Activated T-cell treated with anti-CD3 and anti-CD28 coated beads for 1 hour (primary cell): ENCODE measurements around the gene ZNF195.
"Not testable (repeated sequence)": the region's sequence is repeated elsewhere in the genome, so short reads cannot be mapped to it uniquely, and the experiment has no call there.

Experiments
- DNase-seq: peaks from one replicate; pipeline ENCODE4 v3.0.0-alpha.2; 2020; ENCODE audit warnings: low read depth

ZNF195 gene

DNA sequence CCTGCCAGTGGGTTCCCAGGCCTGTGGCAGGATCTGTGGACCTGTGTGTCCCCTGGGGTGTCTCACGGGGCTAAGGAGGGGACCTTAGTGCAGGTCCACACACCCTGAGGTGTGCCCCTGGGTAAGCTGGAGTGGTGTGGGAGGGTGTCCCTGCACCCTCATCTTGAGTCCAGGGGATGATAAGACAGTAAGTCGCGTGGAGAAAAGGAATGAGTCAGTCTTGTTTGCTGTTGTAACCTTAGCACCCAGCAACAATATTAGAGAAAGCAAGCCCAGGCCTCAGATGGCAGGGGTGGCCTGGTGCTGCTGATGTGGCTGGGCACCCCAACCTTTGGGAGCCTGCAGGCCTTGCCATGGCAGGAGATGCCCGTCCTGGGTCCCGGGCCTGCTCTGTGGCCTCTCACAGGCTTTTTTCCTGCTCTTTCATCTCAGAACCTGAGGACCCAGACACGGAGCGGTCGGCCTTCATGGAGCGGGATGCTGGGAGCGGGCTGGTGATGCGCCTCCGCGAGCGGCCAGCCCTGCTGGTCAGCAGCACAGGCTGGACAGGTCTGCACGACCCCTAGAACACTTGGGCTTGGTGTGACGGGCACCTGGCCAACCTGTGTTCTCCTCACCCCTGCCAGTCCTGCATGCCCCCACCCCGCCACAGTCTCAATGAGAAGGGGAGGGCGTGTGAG, 23.4 kb upstream of the ZNF195 start:
- DNase-seq: not testable (repeated sequence)

DNA sequence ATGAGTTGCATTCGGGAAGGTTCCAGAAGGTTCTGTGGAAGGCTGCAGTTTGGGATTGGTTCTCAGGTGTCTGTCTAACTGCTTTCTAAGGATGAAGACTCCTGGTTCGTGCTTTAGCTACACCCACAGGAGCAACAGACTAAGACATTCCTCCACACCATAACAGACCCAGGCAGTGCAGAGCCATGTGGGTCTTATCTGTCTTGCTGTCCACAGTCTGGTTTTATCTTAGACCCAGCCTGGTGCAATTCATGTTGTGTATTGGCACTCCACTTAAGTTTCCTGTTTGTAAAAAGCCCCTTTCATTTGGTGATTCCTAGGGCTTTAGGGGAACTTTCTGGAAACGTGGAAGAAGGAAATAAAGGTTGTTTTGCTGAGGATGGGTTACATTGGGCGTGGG, 22.1 kb upstream of the ZNF195 start:
- not testable (repeated sequence) for DNase-seq

DNA sequence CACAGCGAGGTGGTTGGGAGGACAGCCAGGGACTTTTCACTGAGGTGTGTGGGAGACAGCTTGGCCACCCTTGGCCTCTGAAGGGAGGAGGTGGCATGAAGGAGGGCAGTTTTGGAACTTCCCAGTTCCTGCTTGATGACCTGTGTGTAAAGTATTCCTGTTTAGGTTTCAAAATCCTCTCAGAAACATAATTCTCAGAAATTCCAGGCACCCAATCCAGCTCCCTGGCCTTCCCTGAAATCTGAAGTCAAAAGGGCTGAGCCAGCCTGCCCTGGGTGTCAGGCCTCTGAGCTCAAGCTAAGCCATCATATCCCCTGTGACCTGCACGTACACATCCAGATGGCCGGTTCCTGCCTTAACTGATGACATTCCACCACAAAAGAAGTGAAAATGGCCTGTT, 19.6 kb upstream of the ZNF195 start:
- DNase-seq: not testable (repeated sequence)

DNA sequence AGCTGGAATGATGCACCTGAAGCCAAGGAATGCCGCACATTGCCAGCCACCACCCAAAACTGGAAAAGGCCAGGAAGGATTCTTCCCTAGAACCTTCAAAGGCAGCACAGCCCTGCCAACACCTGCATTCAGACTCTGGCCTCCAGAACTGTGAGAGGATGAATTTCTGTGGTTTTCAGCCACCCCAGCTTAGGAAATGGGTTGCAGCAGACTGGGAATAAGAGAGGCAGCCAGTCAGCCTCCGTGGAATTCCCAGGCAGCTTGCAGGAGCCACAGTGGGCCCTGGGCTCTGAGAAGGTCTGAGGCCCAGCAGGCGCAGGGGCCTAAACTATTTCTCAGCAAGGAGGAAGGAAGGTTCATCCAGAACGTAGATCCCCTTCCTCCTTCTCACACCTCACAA, 19.2 kb upstream of the ZNF195 start:
- DNase-seq: not testable (repeated sequence)

DNA sequence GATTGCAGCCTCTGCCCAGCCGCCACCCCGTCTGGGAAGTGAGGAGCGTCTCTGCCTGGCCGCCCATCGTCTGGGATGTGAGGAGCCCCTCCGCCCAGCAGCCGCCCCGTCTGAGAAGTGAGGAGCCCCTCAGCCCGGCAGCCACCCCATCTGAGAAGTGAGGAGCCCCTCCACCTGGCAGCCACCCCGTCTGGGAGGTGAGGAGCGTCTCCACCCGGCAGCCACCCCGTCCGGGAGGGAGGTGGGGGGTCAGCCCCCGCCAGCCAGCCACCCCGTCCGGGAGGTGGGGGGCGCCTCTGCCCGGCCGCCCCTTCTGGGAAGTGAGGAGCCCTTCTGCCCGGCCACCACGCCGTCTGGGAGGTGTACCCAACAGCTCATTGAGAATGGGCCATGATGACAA, 18.3 kb upstream of the ZNF195 start:
- not testable (repeated sequence) for DNase-seq

DNA sequence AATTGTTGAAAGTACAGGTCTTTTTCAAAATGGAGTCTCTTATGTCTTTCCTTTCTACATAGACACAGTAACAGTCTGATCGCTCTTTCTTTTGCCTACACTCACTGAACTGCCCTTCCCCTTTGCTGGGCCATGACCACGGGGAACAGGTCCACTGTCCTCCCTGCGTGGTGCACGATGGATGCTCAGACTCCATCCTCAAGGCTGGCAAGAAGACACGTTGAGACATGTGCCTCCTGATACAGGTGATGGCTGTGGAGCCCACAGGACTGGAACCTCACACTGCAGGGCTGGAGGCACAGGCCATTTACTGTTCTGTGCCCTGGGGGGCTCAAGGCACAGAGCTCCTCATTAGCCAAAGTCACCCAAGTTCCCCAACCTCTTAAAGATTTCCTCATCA, 16.5 kb upstream of the ZNF195 start:
- not testable (repeated sequence) for DNase-seq

DNA sequence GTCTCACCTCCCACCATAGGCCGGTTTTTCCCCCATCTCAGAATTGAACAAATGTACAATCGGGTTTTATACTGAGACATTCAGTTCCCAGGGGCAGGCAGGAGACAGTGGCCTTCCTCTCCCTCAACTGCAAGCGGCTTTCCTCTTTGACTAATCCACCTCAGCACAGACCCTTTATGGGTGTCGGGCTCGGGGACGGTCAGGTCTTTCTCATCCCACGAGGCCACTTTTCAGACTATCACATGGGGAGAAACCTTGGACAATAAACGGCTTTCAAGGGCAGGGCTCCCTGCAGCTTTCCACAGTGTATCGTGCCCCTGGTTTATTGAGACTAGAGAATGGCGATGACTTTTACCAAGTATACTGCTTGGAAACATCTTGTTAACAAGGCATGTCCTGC, 16.0 kb upstream of the ZNF195 start:
- DNase-seq: not testable (repeated sequence)

DNA sequence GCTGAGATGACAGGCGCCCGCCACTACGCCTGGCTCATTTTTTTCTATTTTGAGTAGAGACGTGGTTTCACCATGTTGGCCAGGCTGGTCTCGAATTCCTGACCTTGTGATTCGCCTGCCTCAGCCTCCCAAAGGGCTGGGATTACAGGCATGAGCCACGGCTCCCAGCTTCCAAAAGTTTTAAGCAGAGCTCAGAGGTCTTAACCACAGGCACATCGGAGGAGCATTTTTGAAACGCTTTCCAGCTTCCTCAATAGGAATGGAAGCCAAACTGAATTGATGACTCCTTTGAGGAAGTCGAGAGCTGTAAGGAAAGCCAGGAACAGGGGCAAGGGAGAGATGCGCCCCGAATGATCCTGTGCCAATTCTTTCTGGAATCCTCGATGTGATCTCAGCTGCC, 14.5 kb upstream of the ZNF195 start:
- DNase-seq: not testable (repeated sequence)

DNA sequence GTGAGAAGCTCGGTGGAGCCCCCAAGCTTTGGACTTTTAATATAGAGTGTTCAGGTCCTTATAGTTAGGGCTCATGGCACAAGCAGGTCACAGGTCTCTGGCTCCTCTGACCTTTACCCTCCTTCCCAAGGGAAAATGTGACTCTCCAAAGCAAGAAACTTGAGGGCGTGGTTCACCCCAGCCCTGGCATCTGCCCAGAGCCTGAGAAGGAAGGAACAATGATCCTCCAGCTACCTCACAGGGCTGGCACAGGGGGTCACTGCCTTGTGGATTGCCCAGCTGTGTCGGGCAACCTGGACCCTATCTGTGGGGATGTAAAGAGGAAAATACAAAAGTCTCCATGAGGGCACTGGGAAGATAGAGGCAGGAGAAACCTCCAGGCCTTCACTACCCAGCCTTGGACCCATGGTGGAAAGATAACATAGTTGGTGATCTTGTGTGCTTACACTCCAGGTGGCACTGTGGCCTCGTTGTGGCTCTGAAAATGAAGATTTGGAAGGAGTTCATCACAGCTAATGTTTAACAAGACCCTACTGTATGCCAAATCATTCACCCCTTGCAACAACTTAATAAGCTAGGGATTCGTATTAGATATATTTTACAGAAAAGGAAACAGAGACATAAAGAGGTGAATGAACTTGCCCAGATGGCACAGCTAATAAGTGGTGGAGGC, 3.8 kb upstream of the ZNF195 start:
- DNase-seq: no peak

DNA sequence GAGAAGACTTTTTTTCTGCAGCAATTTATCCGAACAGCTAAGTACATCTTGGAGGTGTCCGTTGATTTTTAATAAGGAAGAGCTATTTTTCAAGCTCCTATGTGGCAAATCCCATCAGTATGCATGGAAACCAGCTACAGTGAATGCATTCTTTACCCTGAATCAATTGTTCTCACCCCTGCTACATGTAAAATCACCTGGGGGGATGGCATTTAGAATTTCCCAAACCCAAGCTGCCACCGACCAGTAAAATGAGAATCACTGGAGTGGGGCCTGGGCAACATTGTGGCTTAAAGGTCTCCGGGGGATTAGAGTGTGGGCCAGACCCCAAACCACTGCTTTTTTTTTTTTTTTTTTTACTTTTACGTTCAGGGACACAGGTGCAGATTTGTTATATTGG, 2.8 kb upstream of the ZNF195 start:
- DNase-seq: no peak

DNA sequence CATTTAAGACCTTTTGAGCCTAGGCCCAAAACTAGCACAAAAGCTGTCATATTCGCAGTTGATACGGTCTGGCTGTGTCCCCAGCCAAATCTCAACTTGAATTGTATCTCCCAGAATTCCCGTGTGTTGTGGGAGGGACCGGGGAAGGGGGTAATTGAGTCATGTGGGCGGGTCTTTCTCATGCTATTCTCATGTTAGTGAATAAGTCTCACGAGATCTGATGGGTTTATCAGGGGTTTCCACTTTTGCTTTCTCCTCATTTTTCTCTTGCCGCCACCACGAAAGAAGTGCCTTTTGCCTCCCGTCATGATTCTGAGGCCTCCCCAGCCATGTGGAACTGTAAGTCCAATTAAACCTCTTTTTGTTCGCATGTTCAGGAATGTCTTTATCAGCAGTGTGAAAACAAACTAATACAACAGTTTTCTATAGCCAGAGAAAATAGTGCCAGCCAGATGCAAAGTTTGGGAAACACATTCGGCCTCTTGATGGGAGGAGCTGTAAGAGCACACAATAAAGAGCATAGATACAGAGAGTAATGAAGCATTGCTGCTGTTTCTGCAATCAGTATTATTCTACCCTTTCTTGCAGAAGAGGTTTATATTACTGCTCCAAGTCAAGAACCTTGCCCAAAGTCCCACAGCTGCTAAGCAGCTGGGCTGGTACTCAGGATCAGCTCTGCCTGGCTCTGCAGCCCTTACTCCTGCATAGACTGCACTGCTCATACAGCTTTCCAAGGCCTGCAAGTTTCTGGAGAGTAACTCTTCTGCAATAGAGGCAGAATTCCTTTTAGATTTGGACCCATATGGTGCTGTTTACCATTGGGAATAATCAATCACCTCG, 2.0 kb upstream of the ZNF195 start:
- DNase-seq: no peak

DNA sequence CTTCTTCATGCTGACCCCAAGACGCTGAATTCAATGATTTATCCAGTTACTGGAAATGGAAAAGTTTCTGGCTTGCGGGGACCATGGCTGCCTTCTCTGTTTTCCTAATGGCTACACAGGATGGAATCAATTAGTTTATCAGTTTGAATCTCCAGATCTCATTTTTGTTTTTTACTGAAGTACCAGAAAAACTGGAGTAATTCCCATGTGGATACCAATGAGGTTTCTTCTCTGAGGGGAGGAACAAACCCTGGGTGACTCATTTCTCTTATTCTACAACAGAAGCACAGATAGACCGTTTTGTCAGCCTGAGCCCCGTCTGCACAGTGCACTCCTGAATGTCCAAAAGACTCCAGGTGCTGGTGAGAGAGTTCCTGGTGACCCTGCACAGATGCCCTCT, 3.4 kb downstream of the ZNF195 start:
- DNase-seq: no peak

DNA sequence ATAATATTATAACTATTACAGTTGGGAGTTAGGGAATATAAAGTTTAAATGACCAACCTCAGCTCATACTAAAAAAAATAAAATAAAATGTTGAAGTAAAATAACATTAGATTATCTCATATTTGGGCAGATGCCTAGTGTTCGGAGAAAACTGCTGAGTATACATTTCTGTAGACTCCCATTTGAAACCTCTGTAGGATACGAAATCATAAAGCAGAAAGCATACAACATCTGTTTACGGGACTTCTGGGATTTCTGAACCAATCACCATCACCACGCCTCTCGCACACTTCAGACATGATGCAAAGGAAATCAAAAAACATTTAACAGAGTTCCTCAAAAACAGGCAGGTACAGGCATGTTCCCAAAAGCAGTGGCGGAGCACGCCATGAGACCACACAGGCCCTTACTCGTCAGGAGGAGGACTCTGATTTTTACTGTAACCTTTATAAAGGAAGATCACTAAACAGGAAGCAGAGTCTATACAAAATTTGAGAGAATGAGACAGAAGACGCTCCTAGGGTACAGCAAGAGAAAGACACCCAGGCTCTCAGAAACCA, 8.6 kb downstream of the ZNF195 start:
- no peak for DNase-seq

DNA sequence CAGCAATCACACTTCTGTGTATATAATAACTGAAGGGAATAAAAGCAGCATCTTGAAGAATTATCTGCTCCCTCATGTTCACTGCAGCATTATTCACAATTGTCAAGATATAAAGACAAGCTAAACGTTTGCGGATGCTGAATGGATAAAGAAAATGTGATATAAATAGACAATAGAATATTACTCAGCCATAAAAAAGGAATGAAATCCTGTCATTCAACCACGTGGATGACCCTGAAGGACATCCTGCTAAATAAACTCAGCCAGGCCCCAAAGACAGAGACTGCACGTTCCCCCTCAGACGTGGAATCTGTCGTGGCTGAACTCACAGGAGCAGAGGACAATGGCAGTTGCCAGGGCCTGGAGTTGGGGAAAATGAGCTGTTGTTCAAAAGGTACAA, 9.6 kb downstream of the ZNF195 start:
- no peak for DNase-seq

DNA sequence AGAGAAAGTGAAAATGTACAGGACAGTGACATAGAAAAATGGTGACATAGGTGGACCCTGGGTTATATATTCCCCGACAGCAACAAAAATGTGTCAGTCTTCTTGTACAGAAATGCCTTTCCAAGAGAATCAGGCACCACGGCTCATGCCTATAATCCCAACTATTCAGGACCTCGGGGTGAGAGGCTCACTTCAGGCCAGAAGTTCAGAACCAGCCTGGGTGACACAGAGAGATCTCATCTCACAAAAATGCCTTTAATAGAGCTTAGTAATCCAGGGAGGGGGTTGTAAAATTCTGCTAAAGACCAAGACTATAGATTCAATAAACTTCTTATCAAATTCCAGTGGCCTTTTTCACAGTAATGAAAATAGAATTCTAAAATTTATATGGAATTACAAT, 10.7 kb downstream of the ZNF195 start:
- DNase-seq: no peak

DNA sequence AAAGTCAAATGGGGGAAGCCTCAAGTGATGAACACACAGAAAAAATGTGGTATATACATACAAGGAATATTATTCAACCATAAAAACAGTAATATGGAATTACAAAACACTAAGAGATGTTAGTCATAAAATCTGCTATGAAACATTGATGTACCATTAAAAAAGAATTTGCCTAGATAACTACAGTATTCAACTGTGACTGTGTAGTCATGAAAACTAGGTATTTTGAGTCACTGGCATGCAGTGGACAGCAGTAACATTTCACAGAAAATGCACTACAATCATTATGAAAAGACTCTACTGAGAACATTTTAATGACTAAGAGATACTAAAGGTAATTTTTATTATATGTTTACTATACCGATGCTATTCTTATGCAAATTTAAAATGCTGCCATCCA, 11.7 kb downstream of the ZNF195 start:
- DNase-seq: no peak

DNA sequence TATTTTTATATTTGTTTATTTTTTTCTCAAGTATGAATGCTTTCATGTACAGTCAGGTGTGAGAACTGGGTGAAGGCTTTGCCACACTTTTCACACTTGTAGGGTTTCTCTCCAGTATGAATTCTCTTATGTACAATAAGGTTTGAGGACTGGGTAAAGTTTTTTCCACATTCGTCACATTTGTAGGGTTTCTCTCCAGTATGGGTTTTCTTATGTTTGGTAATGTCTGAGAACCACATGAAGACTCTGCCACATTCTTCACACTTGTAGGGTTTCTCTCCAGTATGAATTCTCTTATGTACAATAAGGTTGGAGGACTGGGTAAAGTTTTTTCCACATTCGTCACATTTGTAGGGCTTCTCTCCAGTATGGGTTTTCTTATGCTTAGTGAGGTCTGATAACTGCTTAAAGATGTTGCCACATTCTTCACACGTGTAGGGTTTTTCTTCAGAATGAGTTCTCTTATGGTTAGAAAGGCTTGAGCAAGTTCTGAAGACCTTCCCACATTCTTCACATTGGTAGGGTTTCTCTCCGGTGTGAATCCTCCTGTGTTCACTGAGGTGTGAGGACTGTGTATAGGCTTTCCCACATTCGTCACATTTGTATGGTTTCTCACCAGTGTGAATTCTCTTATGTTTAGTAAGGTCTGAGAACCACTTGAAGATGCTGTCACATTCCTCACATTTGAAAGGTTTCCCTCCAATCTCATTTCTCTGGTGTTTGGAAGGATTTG, 19.7 kb downstream of the ZNF195 start:
- no peak for DNase-seq

DNA sequence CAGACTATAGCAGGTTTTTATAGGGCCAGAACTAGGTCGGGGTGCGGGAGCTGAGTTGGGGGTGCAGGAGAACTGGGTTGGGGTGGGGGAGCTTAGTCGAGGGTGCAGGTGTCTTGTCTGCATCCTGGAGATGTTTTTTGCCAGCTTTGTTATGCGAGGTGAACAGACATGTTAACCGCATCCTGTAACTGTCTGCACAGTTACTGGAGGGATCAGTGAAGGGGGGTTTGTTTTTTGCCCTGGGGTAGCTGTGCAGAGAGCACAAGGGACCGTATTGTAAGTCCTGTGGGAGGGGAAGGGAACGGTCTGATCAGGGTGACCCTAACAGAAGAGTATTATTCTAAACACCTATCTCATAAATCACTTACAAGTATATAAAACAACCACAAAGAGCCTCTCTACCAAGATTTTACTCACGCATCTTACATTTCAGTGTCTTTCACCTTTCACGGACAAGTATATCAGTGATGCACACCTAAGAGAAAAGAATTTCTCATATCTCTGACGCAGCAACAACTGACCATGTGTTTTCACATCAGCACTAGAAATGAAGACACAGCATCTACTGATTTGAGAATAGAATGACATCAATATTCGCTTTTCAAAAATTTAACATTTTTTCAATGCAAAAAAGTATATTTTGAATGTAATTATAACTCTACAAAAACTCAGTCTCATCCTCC, 20.8 kb downstream of the ZNF195 start:
- no peak for DNase-seq

DNA sequence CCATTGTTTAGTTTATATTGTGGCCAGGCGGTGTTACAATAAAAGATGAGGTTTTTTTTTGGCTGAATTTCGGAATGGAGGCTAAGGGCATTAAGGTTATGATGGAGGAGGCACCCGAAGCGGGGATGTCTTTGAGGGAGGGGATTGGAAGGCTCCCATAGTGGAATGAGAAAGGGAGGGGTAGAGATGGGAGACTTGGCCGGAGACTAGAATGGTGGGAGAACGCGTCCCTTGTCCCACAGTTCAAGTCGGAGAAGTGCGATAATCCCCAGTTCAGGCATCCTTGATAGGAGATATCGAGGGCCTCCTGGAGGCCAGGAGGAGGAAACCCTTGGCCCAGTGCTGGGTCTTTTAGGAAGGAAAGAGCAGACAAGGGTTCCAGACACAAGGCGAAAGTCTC, 21.6 kb downstream of the ZNF195 start:
- no peak for DNase-seq

DNA sequence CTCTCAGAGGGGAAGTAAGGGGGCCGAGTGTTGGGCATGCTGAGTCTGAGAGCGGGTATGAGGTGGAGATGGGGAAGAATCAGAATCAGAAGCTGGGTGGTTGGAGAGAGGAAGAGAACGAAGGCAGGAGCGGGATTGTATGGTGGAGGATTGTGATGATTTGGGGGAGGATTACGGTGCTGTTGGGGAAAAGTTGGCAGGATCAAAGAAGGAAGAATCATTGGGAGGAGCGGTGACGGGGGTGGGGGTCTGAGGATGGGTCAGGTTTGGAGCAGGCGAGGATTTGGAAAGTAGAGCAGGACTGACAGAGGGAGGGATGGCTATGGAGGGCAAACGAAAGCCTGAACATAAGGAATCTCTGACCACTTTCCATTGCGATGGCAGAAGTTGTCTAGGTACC, 22.1 kb downstream of the ZNF195 start:
- no peak for DNase-seq

DNA sequence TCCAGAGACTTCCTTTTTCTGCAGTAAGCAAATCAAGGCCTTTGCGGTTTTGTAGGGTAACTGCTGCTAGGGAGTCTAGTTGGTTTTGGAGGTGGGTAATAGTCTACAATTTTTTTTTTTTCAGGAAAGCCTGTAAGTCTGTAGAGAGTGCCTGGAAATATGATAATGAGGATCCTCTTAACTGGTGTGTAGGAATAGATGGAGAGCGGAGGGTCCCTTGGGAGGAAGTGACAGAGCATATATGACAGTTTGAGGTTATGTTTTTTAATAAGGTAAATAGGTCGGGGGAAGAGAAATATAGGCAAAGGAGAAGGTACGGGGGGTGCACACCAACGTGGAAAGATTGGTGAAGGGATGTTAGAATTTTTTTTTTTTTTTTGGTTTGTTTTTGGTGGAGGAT, 25.9 kb downstream of the ZNF195 start:
- DNase-seq: no peak

DNA sequence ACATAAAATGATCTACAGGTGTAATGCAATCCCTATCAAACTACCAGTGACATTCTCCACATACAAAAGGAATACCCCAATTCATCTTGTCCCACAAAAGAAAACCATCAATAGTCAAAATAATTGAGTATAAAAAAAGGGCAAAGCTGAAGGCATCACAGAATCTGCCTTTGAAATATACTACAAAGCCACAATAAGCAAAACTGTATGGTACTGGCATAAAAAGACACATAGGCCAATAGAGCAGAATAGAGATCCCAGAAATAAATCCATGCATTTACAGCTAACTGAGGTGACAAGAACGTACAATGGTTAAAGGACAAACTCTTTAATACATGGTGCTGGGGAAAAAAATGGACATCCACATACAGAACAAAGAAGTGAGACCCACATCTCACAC, 31.8 kb downstream of the ZNF195 start:
- no peak for DNase-seq
